ENCODE measurements around the gene SETDB1.

GRCh38 chr1:151006327-151007052 is 80.3 kb downstream of the SETDB1 start, which contains the start of gene MINDY1:
- no peak for TF ChIP-seq CTCF (IDR thresholded peaks at IDR 0.05)
- TF ChIP-seq POLR2A (IDR thresholded peaks at IDR 0.05), result no peak

Data from lower leg skin (tissue), 3 donors.